ENCODE results near the gene EMX1.

Gene EMX1

GRCh38 chr2:72961036-72961720 lies 43.9 kb downstream of the EMX1 start:
- no peak for DNase-seq

GRCh38 chr2:72961853-72962468 lies 44.6 kb downstream of the EMX1 start:
- no peak for DNase-seq

- DNase-seq, result no peak
Measured at GRCh38 chr2:72962911-72963310, 45.6 kb downstream of the EMX1 start.

- DNase-seq, result no peak
Measured at GRCh38 chr2:72963423-72964145, 46.3 kb downstream of the EMX1 start.

- no peak for DNase-seq
Measured at GRCh38 chr2:72964146-72964525, 46.8 kb downstream of the EMX1 start.

- DNase-seq, result no peak
Measured at GRCh38 chr2:72965016-72965415, 47.7 kb downstream of the EMX1 start.

GRCh38 chr2:72965770-72966450 lies 48.6 kb downstream of the EMX1 start:
- no peak for DNase-seq

GRCh38 chr2:72968286-72968685 lies 51.0 kb downstream of the EMX1 start:
- no peak for DNase-seq

- no peak for DNase-seq
Measured at GRCh38 chr2:72969706-72970105, 52.4 kb downstream of the EMX1 start.

GRCh38 chr2:72971036-72971435 lies 53.7 kb downstream of the EMX1 start:
- DNase-seq, result no peak

GRCh38 chr2:72972352-72973136 lies 55.2 kb downstream of the EMX1 start:
- no peak for DNase-seq

GRCh38 chr2:72973137-72973535 lies 55.8 kb downstream of the EMX1 start:
- DNase-seq, result no peak

GRCh38 chr2:72973566-72974435 lies 56.5 kb downstream of the EMX1 start:
- DNase-seq, result peak; percentile 51

- no peak for DNase-seq
Measured at GRCh38 chr2:72974436-72974754, 57.1 kb downstream of the EMX1 start.

- DNase-seq, result no peak
Measured at GRCh38 chr2:72975017-72975416, 57.7 kb downstream of the EMX1 start.

- no peak for DNase-seq
Measured at GRCh38 chr2:72979896-72980295, 62.6 kb downstream of the EMX1 start.

GRCh38 chr2:72980535-72981217 lies 63.4 kb downstream of the EMX1 start:
- DNase-seq, result no peak

- no peak for DNase-seq
Measured at GRCh38 chr2:72981536-72981935, 64.2 kb downstream of the EMX1 start.

- no peak for DNase-seq
Measured at GRCh38 chr2:72982219-72982618, 64.9 kb downstream of the EMX1 start.

- DNase-seq, result no peak
Measured at GRCh38 chr2:72982781-72983499, 65.6 kb downstream of the EMX1 start.
